ENCODE data around the gene PAX5. TPM values are rescaled to one million over a fixed set of nuclear protein-coding genes. Genes with fewer than 3 reads are reported as not detected.

The PAX5 gene
- total RNA-seq, 1 experiment from 2014 or later = not detected

GRCh38 chr9:36971935-36972488 lies 62.1 kb downstream of the PAX5 start:
- DNase-seq (ENCODE audit: low read depth) = no peak
- in situ Hi-C loops (cut with HindIII; ENCODE audit: low pct_unique_long_range_greater_than_20kb, low sequenced_read_pairs) = no loop called here

- DNase-seq (ENCODE audit: low read depth) = peak; percentile 44
- in situ Hi-C loops (cut with HindIII; ENCODE audit: low pct_unique_long_range_greater_than_20kb, low sequenced_read_pairs) = no loop called here
These were observed 63.8 kb downstream of the PAX5 start for GRCh38 chr9:36970007-36970888.

- in situ Hi-C loops (cut with HindIII; ENCODE audit: low pct_unique_long_range_greater_than_20kb, low sequenced_read_pairs) = no loop called here
- no peak for DNase-seq (ENCODE audit: low read depth)
These were observed 64.8 kb downstream of the PAX5 start for GRCh38 chr9:36969216-36969771.

- DNase-seq (ENCODE audit: low read depth) = no peak
- in situ Hi-C loops (cut with HindIII; ENCODE audit: low pct_unique_long_range_greater_than_20kb, low sequenced_read_pairs) = no loop called here
These were observed 65.4 kb downstream of the PAX5 start for GRCh38 chr9:36968574-36969215.

GRCh38 chr9:36967997-36968396 lies 66.1 kb downstream of the PAX5 start:
- DNase-seq (ENCODE audit: low read depth) = no peak

GRCh38 chr9:36966371-36967097 lies 67.5 kb downstream of the PAX5 start:
- no peak for DNase-seq (ENCODE audit: low read depth)
- in situ Hi-C loops (cut with HindIII; ENCODE audit: low pct_unique_long_range_greater_than_20kb, low sequenced_read_pairs) = no loop called here

More at GRCh38 chr9:36967997-36968396, 66.1 kb downstream of the PAX5 start:
- in situ Hi-C loops (cut with HindIII; ENCODE audit: low pct_unique_long_range_greater_than_20kb, low sequenced_read_pairs) = no loop called here

- no peak for DNase-seq (ENCODE audit: low read depth)
- in situ Hi-C loops (cut with HindIII; ENCODE audit: low pct_unique_long_range_greater_than_20kb, low sequenced_read_pairs) = no loop called here
These were observed 69.3 kb downstream of the PAX5 start for GRCh38 chr9:36964791-36965190.

- no peak for DNase-seq (ENCODE audit: low read depth)
- in situ Hi-C loops (cut with HindIII; ENCODE audit: low pct_unique_long_range_greater_than_20kb, low sequenced_read_pairs) = no loop called here
These were observed 70.7 kb downstream of the PAX5 start for GRCh38 chr9:36963346-36963745.

- no peak for DNase-seq (ENCODE audit: low read depth)
- in situ Hi-C loops (cut with HindIII; ENCODE audit: low pct_unique_long_range_greater_than_20kb, low sequenced_read_pairs) = no loop called here
These were observed 71.4 kb downstream of the PAX5 start for GRCh38 chr9:36962691-36963090.

- DNase-seq (ENCODE audit: low read depth) = no peak
- in situ Hi-C loops (cut with HindIII; ENCODE audit: low pct_unique_long_range_greater_than_20kb, low sequenced_read_pairs) = no loop called here
These were observed 72.3 kb downstream of the PAX5 start for GRCh38 chr9:36961561-36962325.

- in situ Hi-C loops (cut with HindIII; ENCODE audit: low pct_unique_long_range_greater_than_20kb, low sequenced_read_pairs) = no loop called here
- no peak for DNase-seq (ENCODE audit: low read depth)
These were observed 73.0 kb downstream of the PAX5 start for GRCh38 chr9:36961051-36961450.

GRCh38 chr9:36960575-36960955 lies 73.5 kb downstream of the PAX5 start:
- DNase-seq (ENCODE audit: low read depth) = no peak
- in situ Hi-C loops (cut with HindIII; ENCODE audit: low pct_unique_long_range_greater_than_20kb, low sequenced_read_pairs) = no loop called here

- in situ Hi-C loops (cut with HindIII; ENCODE audit: low pct_unique_long_range_greater_than_20kb, low sequenced_read_pairs) = no loop called here
- DNase-seq (ENCODE audit: low read depth) = no peak
These were observed 74.1 kb downstream of the PAX5 start for GRCh38 chr9:36959681-36960574.

GRCh38 chr9:36956908-36957307 lies 77.2 kb downstream of the PAX5 start:
- in situ Hi-C loops (cut with HindIII; ENCODE audit: low pct_unique_long_range_greater_than_20kb, low sequenced_read_pairs) = no loop called here
- no peak for DNase-seq (ENCODE audit: low read depth)

GRCh38 chr9:36950389-36950788 lies 83.7 kb downstream of the PAX5 start:
- in situ Hi-C loops (cut with HindIII; ENCODE audit: low pct_unique_long_range_greater_than_20kb, low sequenced_read_pairs) = no loop called here
- DNase-seq (ENCODE audit: low read depth) = no peak

GRCh38 chr9:36949466-36949865 lies 84.6 kb downstream of the PAX5 start:
- no peak for DNase-seq (ENCODE audit: low read depth)
- in situ Hi-C loops (cut with HindIII; ENCODE audit: low pct_unique_long_range_greater_than_20kb, low sequenced_read_pairs) = no loop called here

GRCh38 chr9:36948051-36948450 lies 86.0 kb downstream of the PAX5 start:
- in situ Hi-C loops (cut with HindIII; ENCODE audit: low pct_unique_long_range_greater_than_20kb, low sequenced_read_pairs) = no loop called here
- no peak for DNase-seq (ENCODE audit: low read depth)

All from Caki2 (cell line).